ENCODE results near the gene PDGFD.

The PDGFD gene

DNA sequence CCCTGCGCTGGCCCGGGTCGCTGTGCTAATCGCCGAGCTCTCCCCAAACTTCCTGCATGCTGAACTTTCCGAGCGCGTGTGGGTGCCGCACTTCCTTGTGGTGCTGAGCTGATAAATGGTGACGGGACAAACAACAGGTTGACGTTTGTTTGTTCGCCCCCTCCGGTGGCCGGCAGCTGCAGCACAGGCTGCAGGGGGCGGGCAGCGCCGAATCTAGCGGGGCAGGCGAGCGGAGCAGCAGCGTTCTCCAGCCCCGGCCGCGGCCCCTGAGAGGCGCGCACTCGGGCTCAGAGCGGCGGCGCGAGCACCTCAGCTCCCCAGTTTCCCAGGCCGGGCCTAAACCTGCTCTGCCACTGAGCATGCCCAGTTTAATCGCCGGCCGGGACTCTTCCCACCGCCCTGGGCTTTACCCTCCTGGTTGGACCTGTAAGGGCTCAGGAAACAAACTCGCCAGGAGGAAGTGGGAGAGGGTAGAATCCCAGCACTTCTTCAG is at the start of gene PDGFD:
Gene PDGFD, minus strand, starts transcription at position 120 of the 493 bp plus-strand sequence.
- peak; percentile 66 for DNase-seq

GRCh38 chr11:104206936-104207335 is 43.0 kb upstream of the PDGFD start:
- no peak for DNase-seq

GRCh38 chr11:104205838-104206237 is 41.9 kb upstream of the PDGFD start:
- no peak for DNase-seq

- DNase-seq = no peak
Observed at GRCh38 chr11:104200688-104201087, 36.7 kb upstream of the PDGFD start.

GRCh38 chr11:104199053-104199452 is 35.1 kb upstream of the PDGFD start:
- DNase-seq = no peak

- peak; percentile 35 for DNase-seq
Observed at GRCh38 chr11:104198576-104198975, 34.6 kb upstream of the PDGFD start.

- no peak for DNase-seq
Observed at GRCh38 chr11:104191124-104191523, 27.2 kb upstream of the PDGFD start.

GRCh38 chr11:104183593-104183992 is 19.6 kb upstream of the PDGFD start:
- DNase-seq = no peak

DNA sequence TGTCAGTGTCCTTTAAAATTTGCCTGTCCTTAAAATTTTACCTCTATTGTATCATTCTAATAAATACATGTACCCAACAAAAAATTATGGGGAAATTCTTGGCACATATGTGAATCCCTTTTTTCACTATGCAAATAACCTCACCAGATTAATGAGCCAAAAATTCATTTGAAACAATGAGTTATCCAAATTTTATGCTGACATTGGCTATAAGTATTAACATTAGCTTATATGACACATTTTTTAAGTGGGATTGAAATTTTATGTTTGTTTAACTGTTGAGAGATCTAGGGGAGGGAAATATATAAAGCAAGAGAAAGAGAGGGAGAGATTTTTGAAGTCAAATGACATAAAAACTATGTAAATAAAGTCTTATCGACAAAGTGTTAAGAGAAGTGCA is 11.8 kb upstream of the PDGFD start:
- no peak for DNase-seq

DNA sequence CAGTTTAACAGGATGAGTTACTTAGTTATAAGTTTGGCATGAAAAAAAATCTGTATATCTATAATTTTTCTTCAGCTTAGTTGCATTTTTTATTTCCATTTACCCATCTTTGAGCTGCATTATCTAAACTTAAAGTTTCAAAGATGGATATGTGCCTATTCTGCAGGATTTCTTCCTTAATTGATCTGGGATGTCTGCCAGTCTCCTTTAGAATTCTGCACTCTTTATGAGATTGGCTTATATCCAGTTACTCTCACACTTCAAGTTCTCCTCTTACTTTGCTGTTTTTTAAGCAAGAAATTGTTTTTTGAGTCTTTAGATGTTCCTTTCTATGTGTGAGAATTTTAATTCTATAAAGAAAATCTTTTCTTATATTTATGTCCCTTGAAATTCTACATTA is 5.1 kb upstream of the PDGFD start:
- no peak for DNase-seq

GRCh38 chr11:104165014-104165413 is 1.1 kb upstream of the PDGFD start:
- no peak for DNase-seq

DNA sequence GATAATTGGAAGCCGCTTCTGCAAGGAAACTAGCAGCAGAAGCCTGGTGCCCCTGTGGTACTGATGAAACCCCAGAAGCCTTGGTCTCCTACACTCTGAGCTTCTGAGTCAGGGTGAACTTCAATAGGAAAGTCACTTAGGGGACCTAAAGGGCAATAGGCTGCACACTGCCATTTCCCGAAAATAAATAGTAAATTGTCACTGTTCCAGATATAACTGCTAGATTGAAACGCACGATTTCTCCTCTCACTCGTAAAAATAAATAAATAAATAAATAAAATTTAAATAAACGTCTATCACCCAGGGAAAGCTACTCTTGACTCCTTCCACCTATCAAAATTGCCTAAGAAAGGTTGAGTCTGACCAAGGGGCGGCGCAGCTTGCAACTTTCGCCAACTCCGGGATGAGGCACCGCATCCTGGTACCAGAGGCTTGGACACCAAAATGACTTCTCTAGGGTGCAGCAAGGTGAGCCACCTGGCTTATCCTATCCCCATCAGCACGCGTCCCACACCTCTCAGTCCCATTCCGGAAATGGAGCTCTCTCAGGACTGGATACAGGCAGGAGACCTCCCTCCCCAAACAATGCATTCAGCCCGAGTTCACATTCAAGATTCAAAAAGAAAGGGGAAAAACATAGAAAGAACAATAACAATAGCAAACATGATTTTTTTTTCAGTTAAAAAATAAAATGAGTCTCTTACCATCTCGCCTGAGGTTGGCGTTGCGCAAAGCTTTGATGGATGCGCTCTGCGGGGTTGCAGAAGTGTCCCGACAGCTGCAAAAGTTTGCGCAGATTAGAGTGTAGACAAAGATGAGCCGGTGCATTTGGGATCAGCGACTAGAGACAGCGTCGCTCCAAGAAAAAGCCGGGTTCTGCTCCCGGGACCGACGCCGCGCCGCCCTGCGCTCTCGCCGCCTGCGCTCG is 583 bp downstream of the PDGFD start:
- peak; percentile 13 for DNase-seq

- DNase-seq = no peak
Observed at GRCh38 chr11:104161751-104162450, 2.0 kb downstream of the PDGFD start.

DNA sequence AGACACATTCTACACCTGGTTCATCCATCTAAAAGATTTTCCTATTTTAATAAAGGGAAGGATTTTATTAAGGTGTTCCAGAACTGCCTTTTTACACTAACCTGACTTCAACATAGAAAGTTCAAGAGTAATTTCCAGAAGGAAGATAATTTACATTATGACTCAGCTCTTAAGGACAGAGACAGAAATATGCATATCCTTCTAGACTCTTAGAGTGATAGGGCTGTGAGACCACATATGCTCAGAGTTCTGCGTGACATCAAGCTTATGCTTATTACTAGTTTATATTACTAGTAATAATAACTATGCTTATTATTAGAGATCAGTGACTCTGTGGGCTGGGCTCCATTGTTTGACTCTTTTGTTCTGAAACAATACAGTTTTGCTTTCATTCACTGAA is 4.6 kb downstream of the PDGFD start:
- DNase-seq = no peak

GRCh38 chr11:104155375-104155774 is 8.6 kb downstream of the PDGFD start:
- DNase-seq = no peak

GRCh38 chr11:104154296-104154695 is 9.7 kb downstream of the PDGFD start:
- DNase-seq = no peak

- DNase-seq = no peak
Observed at GRCh38 chr11:104152941-104153505, 10.9 kb downstream of the PDGFD start.

- DNase-seq = no peak
Observed at GRCh38 chr11:104151404-104152204, 12.3 kb downstream of the PDGFD start.

GRCh38 chr11:104148706-104149105 is 15.2 kb downstream of the PDGFD start:
- no peak for DNase-seq

- no peak for DNase-seq
Observed at GRCh38 chr11:104148074-104148473, 15.9 kb downstream of the PDGFD start.

DNA sequence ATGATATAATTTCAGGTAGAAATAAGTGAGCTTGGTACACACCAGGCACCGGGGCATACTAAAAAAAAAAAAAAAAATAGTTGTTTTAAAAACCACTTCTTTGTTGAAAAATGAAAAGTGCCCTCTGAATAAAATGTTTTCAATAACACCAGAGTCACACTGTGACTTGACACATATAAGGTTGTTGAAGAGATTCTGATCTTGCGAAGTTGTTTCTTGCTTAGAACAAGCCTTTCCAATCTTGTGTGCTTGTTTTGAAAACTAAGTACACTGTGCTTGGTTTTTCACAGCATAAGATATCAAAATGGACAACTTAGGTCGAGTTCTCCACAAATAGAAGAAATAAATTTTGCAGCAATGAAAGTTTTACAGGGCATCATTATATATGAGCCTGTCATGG is 17.0 kb downstream of the PDGFD start:
- no peak for DNase-seq

DNA sequence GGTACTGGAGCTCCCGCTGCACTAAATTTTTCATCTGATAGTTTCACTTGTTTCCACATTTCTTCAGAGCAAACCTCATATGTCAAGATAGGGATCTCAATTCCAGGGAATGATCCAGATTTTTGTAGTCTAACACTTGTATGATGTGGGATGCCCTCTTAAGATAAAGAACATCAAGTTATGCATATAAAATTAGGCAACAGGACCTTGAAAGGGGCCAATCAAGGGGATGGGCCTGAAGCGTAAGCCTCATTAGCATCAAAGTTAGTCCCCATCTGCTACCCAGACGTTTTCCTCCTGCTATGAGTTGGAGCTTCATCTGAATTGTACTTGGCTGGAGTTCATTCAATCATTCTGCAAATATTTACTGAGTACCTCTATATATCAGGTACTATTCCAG is 17.5 kb downstream of the PDGFD start:
- DNase-seq = no peak

DNA sequence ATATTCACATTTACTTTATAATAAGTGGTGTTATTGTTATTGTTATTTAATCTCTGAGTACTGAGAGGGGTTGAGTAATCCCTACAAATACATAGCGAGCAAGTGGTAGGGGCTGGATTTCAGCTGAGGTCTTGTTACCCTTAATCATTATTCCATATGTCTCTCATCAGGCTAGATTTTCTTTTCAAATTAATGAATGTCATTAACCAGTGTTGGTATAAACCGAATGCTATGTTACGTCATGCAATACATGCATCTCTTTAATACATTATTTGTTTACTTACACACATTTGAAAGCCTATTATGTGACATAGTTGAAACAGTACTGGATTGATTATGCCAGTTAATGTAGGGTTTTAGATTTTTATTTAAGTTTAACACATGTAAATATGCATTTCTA is 18.9 kb downstream of the PDGFD start:
- DNase-seq = no peak
